ENCODE measurements around the gene BORCS8.
"Not testable (repeated sequence)": the region's sequence is repeated elsewhere in the genome, so short reads cannot be mapped to it uniquely, and the experiment has no call there.

The BORCS8 gene

GRCh38 chr19:19224150-19224851 lies 32.3 kb upstream of the BORCS8 start:
- peaks cover 32% of the 10 kb centered on the region for H3K27me3 ChIP-seq (ENCODE audit: insufficient read depth, insufficient read length)
- H3K36me3 ChIP-seq (ENCODE audit: insufficient read depth, insufficient read length, low read length) = no peaks in the 10 kb centered on the region
- peaks cover 6% of the 10 kb centered on the region; the same call in 1 of the 2 replicates for H3K9me3 ChIP-seq (ENCODE audit: insufficient read depth, low read length)
- peak overlapping the region; percentile 40 for H3K4me3 ChIP-seq (ENCODE audit: insufficient read length, low read depth)
- peaks cover 4% of the 10 kb centered on the region for H3K4me1 ChIP-seq (ENCODE audit: insufficient read depth, insufficient read length)
- no peak for TF ChIP-seq YY1 (IDR thresholded peaks at IDR 0.05; ENCODE audit: insufficient read depth, insufficient read length)
- TF ChIP-seq SUZ12 (IDR thresholded peaks at IDR 0.05; ENCODE audit: extremely low read depth, insufficient read depth, insufficient read length) = no peak
- TF ChIP-seq ZNF274 (IDR thresholded peaks at IDR 0.05; ENCODE audit: low read depth, low read length) = no peak
- H3K9ac ChIP-seq (ENCODE audit: insufficient read length, low read depth) = peak overlapping the region; percentile 75
- DNase-seq (ENCODE audit: low read depth, low spot score) = no peak

- peaks cover 4% of the 10 kb centered on the region for H3K4me1 ChIP-seq (ENCODE audit: insufficient read depth, insufficient read length)
- H3K27me3 ChIP-seq (ENCODE audit: insufficient read depth, insufficient read length) = peaks cover 32% of the 10 kb centered on the region
- TF ChIP-seq SUZ12 (IDR thresholded peaks at IDR 0.05; ENCODE audit: extremely low read depth, insufficient read depth, insufficient read length) (no peak), YY1 (IDR thresholded peaks at IDR 0.05; ENCODE audit: insufficient read depth, insufficient read length) (no peak), ZNF274 (IDR thresholded peaks at IDR 0.05; ENCODE audit: low read depth, low read length) (no peak)
- H3K9me3 ChIP-seq (ENCODE audit: insufficient read depth, low read length) = peaks cover 6% of the 10 kb centered on the region; the same call in 1 of the 2 replicates
- H3K36me3 ChIP-seq (ENCODE audit: insufficient read depth, insufficient read length, low read length) = no peaks in the 10 kb centered on the region
- no peak for DNase-seq (ENCODE audit: low read depth, low spot score)
- no peak overlapping the region for H3K9ac ChIP-seq (ENCODE audit: insufficient read length, low read depth)
- no peak overlapping the region for H3K4me3 ChIP-seq (ENCODE audit: insufficient read length, low read depth)
Observed at GRCh38 chr19:19223636-19224035, 31.7 kb upstream of the BORCS8 start.

- no peak overlapping the region for H3K4me3 ChIP-seq (ENCODE audit: insufficient read length, low read depth)
- DNase-seq (ENCODE audit: low read depth, low spot score) = no peak
- no peaks in the 10 kb centered on the region for H3K36me3 ChIP-seq (ENCODE audit: insufficient read depth, insufficient read length, low read length)
- peaks cover 32% of the 10 kb centered on the region for H3K27me3 ChIP-seq (ENCODE audit: insufficient read depth, insufficient read length)
- H3K4me1 ChIP-seq (ENCODE audit: insufficient read depth, insufficient read length) = peaks cover 4% of the 10 kb centered on the region
- TF ChIP-seq SUZ12 (IDR thresholded peaks at IDR 0.05; ENCODE audit: extremely low read depth, insufficient read depth, insufficient read length) (no peak), YY1 (IDR thresholded peaks at IDR 0.05; ENCODE audit: insufficient read depth, insufficient read length) (no peak), ZNF274 (IDR thresholded peaks at IDR 0.05; ENCODE audit: low read depth, low read length) (no peak)
- peaks cover 6% of the 10 kb centered on the region; the same call in 1 of the 2 replicates for H3K9me3 ChIP-seq (ENCODE audit: insufficient read depth, low read length)
- no peak overlapping the region for H3K9ac ChIP-seq (ENCODE audit: insufficient read length, low read depth)
Observed at GRCh38 chr19:19223060-19223459, 31.1 kb upstream of the BORCS8 start.

- peaks cover 21% of the 10 kb centered on the region for H3K27me3 ChIP-seq (ENCODE audit: insufficient read depth, insufficient read length)
- not testable (repeated sequence) for H3K9ac ChIP-seq (ENCODE audit: insufficient read length, low read depth); H3K9me3 ChIP-seq (ENCODE audit: insufficient read depth, low read length); H3K4me1 ChIP-seq (ENCODE audit: insufficient read depth, insufficient read length); H3K36me3 ChIP-seq (ENCODE audit: insufficient read depth, insufficient read length, low read length); H3K4me3 ChIP-seq (ENCODE audit: insufficient read length, low read depth); DNase-seq (ENCODE audit: low read depth, low spot score)
Observed at GRCh38 chr19:19221000-19221399, 29.0 kb upstream of the BORCS8 start.

GRCh38 chr19:19218911-19219310 lies 27.0 kb upstream of the BORCS8 start:
- DNase-seq (ENCODE audit: low read depth, low spot score) = no peak
- no peaks in the 10 kb centered on the region for H3K36me3 ChIP-seq (ENCODE audit: insufficient read depth, insufficient read length, low read length)
- no peak overlapping the region for H3K9ac ChIP-seq (ENCODE audit: insufficient read length, low read depth)
- peaks cover 2% of the 10 kb centered on the region for H3K4me1 ChIP-seq (ENCODE audit: insufficient read depth, insufficient read length)
- H3K27me3 ChIP-seq (ENCODE audit: insufficient read depth, insufficient read length) = peaks cover 26% of the 10 kb centered on the region
- TF ChIP-seq ZNF274 (IDR thresholded peaks at IDR 0.05; ENCODE audit: low read depth, low read length) (no peak), YY1 (IDR thresholded peaks at IDR 0.05; ENCODE audit: insufficient read depth, insufficient read length) (no peak), SUZ12 (IDR thresholded peaks at IDR 0.05; ENCODE audit: extremely low read depth, insufficient read depth, insufficient read length) (no peak)
- peaks cover 2% of the 10 kb centered on the region; the same call in 1 of the 2 replicates for H3K9me3 ChIP-seq (ENCODE audit: insufficient read depth, low read length)
- H3K4me3 ChIP-seq (ENCODE audit: insufficient read length, low read depth) = no peak overlapping the region

- no peak for TF ChIP-seq YY1 (IDR thresholded peaks at IDR 0.05; ENCODE audit: insufficient read depth, insufficient read length)
- no peak overlapping the region for H3K4me3 ChIP-seq (ENCODE audit: insufficient read length, low read depth)
- H3K27me3 ChIP-seq (ENCODE audit: insufficient read depth, insufficient read length) = peaks cover 40% of the 10 kb centered on the region
- peaks cover 8% of the 10 kb centered on the region for H3K4me1 ChIP-seq (ENCODE audit: insufficient read depth, insufficient read length)
- no peak overlapping the region for H3K9ac ChIP-seq (ENCODE audit: insufficient read length, low read depth)
- DNase-seq (ENCODE audit: low read depth, low spot score) = no peak
- no peaks in the 10 kb centered on the region for H3K36me3 ChIP-seq (ENCODE audit: insufficient read depth, insufficient read length, low read length)
- H3K9me3 ChIP-seq (ENCODE audit: insufficient read depth, low read length) = no peaks in the 10 kb centered on the region
Observed at GRCh38 chr19:19217099-19217498, 25.1 kb upstream of the BORCS8 start.

GRCh38 chr19:19215792-19216191 lies 23.8 kb upstream of the BORCS8 start:
- TF ChIP-seq YY1 (IDR thresholded peaks at IDR 0.05; ENCODE audit: insufficient read depth, insufficient read length) (no peak), ZNF274 (IDR thresholded peaks at IDR 0.05; ENCODE audit: low read depth, low read length) (no peak), SUZ12 (IDR thresholded peaks at IDR 0.05; ENCODE audit: extremely low read depth, insufficient read depth, insufficient read length) (no peak)
- peaks cover 53% of the 10 kb centered on the region for H3K27me3 ChIP-seq (ENCODE audit: insufficient read depth, insufficient read length)
- H3K9me3 ChIP-seq (ENCODE audit: insufficient read depth, low read length) = no peaks in the 10 kb centered on the region
- DNase-seq (ENCODE audit: low read depth, low spot score) = no peak
- H3K9ac ChIP-seq (ENCODE audit: insufficient read length, low read depth) = no peak overlapping the region
- H3K36me3 ChIP-seq (ENCODE audit: insufficient read depth, insufficient read length, low read length) = no peaks in the 10 kb centered on the region
- no peak overlapping the region for H3K4me3 ChIP-seq (ENCODE audit: insufficient read length, low read depth)
- H3K4me1 ChIP-seq (ENCODE audit: insufficient read depth, insufficient read length) = peaks cover 13% of the 10 kb centered on the region

Data from NT2/D1 (cell line).